GM12801 (cell line): Measurements from ENCODE around the gene ZNF280C.

Source experiments
- CTCF ChIP-seq: IDR thresholded peaks from one replicate; pipeline ENCODE4 v1.5.1; 2011; ENCODE audit warnings: control low read depth; ENCODE audit not compliant: insufficient read length; ENCODE audit errors: extremely low read depth

ZNF280C gene

GRCh38 chrX:130268449-130269170 lies at the start of gene ZNF280C:
Gene ZNF280C, minus strand, starts transcription at chrX:130268899. Its CDS starts 8,450 bp downstream, at chrX:130260449.
- no peak for TF ChIP-seq CTCF

DNA sequence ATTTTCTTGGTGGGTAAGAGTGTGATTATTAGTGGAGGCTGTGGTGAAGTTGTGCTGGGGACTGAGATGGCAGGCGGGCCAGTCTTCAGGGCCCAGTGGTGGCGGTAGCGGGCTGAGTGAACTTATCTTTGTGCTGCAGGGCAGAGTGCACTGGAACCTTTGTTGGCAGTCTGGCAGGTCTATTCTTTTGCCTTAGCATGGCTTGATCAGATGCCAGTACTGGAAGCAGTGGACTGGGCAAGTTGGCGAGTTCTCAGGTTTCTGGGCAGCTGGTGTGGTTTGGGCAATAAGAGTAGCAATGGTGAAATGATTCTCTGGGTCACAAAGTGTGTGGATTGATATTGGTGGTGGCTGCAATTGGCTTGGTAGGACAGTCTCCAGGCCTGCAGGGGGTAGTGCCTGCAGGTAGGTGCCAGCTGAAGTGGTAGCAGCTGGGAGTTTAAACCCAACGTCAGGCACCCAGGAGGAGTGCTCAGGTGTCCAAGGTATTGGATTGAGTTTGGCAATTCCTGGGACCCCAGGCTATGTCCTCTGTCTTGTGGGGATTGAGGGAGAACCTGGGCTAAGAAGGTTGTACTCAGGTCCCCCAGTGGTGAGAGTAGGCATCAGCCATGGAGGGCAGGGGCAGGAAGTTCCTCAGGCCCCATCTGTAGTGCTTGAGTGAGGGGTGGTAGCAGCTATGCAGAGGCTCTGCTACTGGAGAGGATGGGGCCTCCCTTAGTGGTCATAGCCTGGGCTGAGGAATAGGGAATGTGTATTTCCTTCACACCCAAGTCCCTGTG lies 36.1 kb upstream of the ZNF280C start:
- no peak for TF ChIP-seq CTCF

GRCh38 chrX:130301977-130302376 lies 33.3 kb upstream of the ZNF280C start:
- no peak for TF ChIP-seq CTCF

GRCh38 chrX:130301405-130301804 lies 32.7 kb upstream of the ZNF280C start:
- TF ChIP-seq CTCF, result no peak

DNA sequence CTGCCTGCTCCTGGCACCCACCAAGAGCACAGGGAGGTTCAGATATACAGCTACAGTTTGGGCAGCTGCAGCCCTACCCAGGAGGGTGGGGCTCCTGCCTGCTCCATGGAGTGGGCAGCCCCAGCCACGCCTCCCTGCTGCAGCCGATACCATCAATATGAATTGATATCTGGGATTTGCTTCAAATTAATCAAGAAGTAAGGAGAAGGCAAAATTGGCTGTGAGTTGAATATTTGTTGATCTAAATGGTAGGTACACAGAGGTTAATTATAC lies 31.2 kb upstream of the ZNF280C start:
- no peak for TF ChIP-seq CTCF

DNA sequence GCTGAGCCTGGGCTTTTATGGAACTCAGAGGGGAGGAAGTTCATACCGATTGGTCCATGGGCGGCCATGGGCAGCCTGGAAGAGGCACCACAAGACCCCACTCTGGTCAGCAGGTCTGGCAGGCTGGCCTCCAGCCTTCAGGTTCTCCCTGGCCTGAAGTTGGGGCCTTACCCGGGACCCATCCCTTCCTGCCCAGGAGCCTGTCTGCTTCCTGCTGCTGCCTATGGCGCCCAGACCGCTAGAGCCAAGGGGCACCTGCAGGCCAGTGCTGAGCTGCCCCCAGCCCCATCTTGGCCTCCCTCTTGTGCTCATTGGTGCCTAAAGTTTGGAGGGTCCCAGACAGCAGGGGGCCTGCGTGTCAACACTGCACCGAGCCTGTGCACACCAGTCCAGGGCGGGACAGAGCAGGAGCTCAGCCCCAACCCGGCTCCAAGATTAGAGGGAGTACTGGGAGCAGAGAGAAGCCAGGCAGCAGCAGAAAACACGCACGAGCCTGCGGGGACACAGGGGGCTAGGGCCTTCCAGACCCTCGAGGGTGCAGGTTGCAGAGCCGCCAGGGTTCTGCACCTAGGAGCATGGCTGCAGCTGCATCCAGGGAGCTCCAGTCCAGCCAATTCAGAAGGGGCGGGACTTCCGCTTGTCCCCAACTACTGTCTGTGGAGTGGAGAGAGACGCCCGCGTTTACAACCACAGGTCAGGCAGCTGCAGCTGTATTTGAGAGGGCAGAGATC lies 30.7 kb upstream of the ZNF280C start:
- no peak for TF ChIP-seq CTCF

GRCh38 chrX:130296743-130297142 lies 28.0 kb upstream of the ZNF280C start:
- no peak for TF ChIP-seq CTCF
